Caco-2 (cell line): ENCODE data around the gene RHOT2. TPM values are rescaled to one million over a fixed set of nuclear protein-coding genes. Genes with fewer than 3 reads are reported as not detected.

Experiments used
- BruUV-seq: library from RNA; stranded (reverse); fragments of 400-500 nt; replicated peaks from 2 replicates; lab custom pipeline; 2021; lab: Mats Ljungman, UMichigan
- CTCF ChIA-PET: fragments of 300-600 bp; sonication (Branson Sonifier 250); formaldehyde crosslinking; loops from one replicate; lab custom pipeline; 2022; ENCODE audit warnings: antibody characterized with exemption; lab: Charles Lee
- POLR2A ChIA-PET: fragments of 300-600 bp; sonication (Branson Sonifier 250); formaldehyde crosslinking; loops from one replicate; lab custom pipeline; 2022; ENCODE audit warnings: antibody characterized with exemption; lab: Charles Lee
- DNase-seq, 2 experiments: peaks; one replicate each; pipeline versions ENCODE4 v3.0.0 to v3.0.0-alpha.2; 2020 to 2022
- H3K27me3 ChIP-seq: replicated peaks from 2 replicates; pipeline ENCODE4 v1.6.0; 2011; ENCODE audit warnings: low read length; ENCODE audit not compliant: control insufficient read depth, insufficient read depth
- H3K36me3 ChIP-seq: 2 replicates; pipeline ENCODE4 v1.5.1; 2011; ENCODE audit warnings: low read length; ENCODE audit not compliant: control insufficient read depth, insufficient read depth
- H3K4me1 ChIP-seq: fragments of 250-450 bp; sonication (Bioruptor Pico); 2 replicates; pipeline ENCODE4 v1.5.1; 2020; ENCODE audit warnings: mild to moderate bottlenecking
- H3K4me3 ChIP-seq: 2 replicates; pipeline ENCODE4 v1.5.1; 2011; ENCODE audit warnings: low read depth, mild to moderate bottlenecking, control low read depth, low read length
- H3K9me3 ChIP-seq: fragments of 250-450 bp; sonication (Bioruptor Pico); 2 replicates; pipeline ENCODE4 v1.5.1; 2020; ENCODE audit warnings: mild to moderate bottlenecking, moderate library complexity
- H3K27ac Mint-ChIP-seq: one replicate; pipeline ENCODE4 v1.8.0; 2022; ENCODE audit warnings: mixed read lengths; ENCODE audit not compliant: unreplicated experiment
- H3K27me3 Mint-ChIP-seq: one replicate; pipeline ENCODE4 v1.8.0; 2022; ENCODE audit warnings: mixed read lengths; ENCODE audit not compliant: insufficient read depth, unreplicated experiment
- H3K36me3 Mint-ChIP-seq: one replicate; pipeline ENCODE4 v1.8.0; 2022; ENCODE audit warnings: mild to moderate bottlenecking, mixed read lengths; ENCODE audit not compliant: insufficient read depth, unreplicated experiment
- H3K4me1 Mint-ChIP-seq: one replicate; pipeline ENCODE4 v1.8.0; 2022; ENCODE audit warnings: low read depth, mixed read lengths; ENCODE audit not compliant: unreplicated experiment
- H3K4me3 Mint-ChIP-seq: one replicate; pipeline ENCODE4 v1.8.0; 2022; ENCODE audit warnings: mild to moderate bottlenecking, moderate library complexity, mixed read lengths; ENCODE audit not compliant: unreplicated experiment
- H3K9me3 Mint-ChIP-seq: one replicate; pipeline ENCODE4 v1.8.0; 2022; ENCODE audit warnings: mixed read lengths; ENCODE audit not compliant: unreplicated experiment
- CTCF ChIP-seq, 2 experiments: fragments of 200-600 bp in 1 of 2; IDR thresholded peaks; 1 replicate in 1 of 2; 2 replicates in 1 of 2; pipeline versions ENCODE4 v1.5.1 to v1.8.0; 2011 to 2022; ENCODE audit warnings: antibody characterized with exemption in 1 of 2, control low read depth in 1 of 2, inconsistent platforms in 1 of 2, low read depth in 1 of 2, low read length in 1 of 2, mild to moderate bottlenecking in 1 of 2, moderate library complexity in 1 of 2; ENCODE audit not compliant: insufficient read depth in 1 of 2, severe bottlenecking in 1 of 2, unreplicated experiment in 1 of 2
- intact Hi-C: fragments of 100-400 bp; cut with micrococcal nuclease; formaldehyde crosslinking; loops from one replicate; pipeline ENCODE4 v1.10.0; 2022; ENCODE audit not compliant: unreplicated experiment
- total RNA-seq: library from RNA; stranded (reverse); gene quantifications from 2 replicates; pipeline ENCODE4 v1.2.3, GENCODE V29; 2022

Gene RHOT2
- total RNA-seq, 1 experiment from 2014 or later = 96.7 TPM

GRCh38 chr16:684071-684794 is 16.3 kb downstream of the RHOT2 start, which contains the start of gene JMJD8:
JMJD8 (minus strand) TSS chr16:684334; CDS start chr16:684319, 15 bp downstream.
- Histone ChIP-seq H3K27me3 (no peaks in the 10 kb centered on the region), H3K4me1 (peaks cover 33% of the 10 kb centered on the region), H3K4me3 (peak within 1 kb of the TSS; percentile 86), H3K9me3 (no peaks in the 10 kb centered on the region), H3K36me3 (0 out of 2 replicates have a peak, but pooled peaks cover 4% of the 10 kb centered on the region)
- Mint-ChIP-seq H3K27ac (peak within 1 kb of the TSS; percentile 84), H3K4me1 (no peaks in the 10 kb centered on the region), H3K27me3 (no peaks in the 10 kb centered on the region), H3K36me3 (peaks cover 60% of the 10 kb centered on the region), H3K4me3 (peak within 1 kb of the TSS; percentile 87), H3K9me3 (no peaks in the 10 kb centered on the region)
- BruUV-seq = no TSS peak
- POLR2A ChIA-PET = interaction anchor here (1.1 kb wide), 1 partner anchor 36 kb away, joined by 4 read pairs; no protein-coding TSS in a partner anchor
- CTCF ChIA-PET = no interaction called here
- intact Hi-C loops = no loop called here
- TF ChIP-seq CTCF (IDR thresholded peaks at IDR 0.05; ENCODE audit: insufficient read depth in 1 of 2, low read depth in 1 of 2, low read length in 1 of 2, severe bottlenecking in 1 of 2, unreplicated experiment in 1 of 2) = no peak
- DNase-seq = peak; percentile 96 to 97

GRCh38 chr16:684961-685696 is 17.2 kb downstream of the RHOT2 start:
- no peaks in the 10 kb centered on the region for H3K9me3 Mint-ChIP-seq
- intact Hi-C loops = no loop called here
- peak overlapping the region; percentile 84 for H3K27ac Mint-ChIP-seq
- Histone ChIP-seq H3K27me3 (no peaks in the 10 kb centered on the region), H3K4me1 (peaks cover 30% of the 10 kb centered on the region), H3K36me3 (0 out of 2 replicates have a peak, but pooled peaks cover 4% of the 10 kb centered on the region), H3K9me3 (no peaks in the 10 kb centered on the region), H3K4me3 (peak overlapping the region; percentile 86)
- no peaks in the 10 kb centered on the region for H3K27me3 Mint-ChIP-seq
- TF ChIP-seq CTCF (IDR thresholded peaks at IDR 0.05; ENCODE audit: insufficient read depth in 1 of 2, low read depth in 1 of 2, low read length in 1 of 2, severe bottlenecking in 1 of 2, unreplicated experiment in 1 of 2) = no peak
- H3K4me1 Mint-ChIP-seq = peaks cover 3% of the 10 kb centered on the region
- H3K36me3 Mint-ChIP-seq = peaks cover 60% of the 10 kb centered on the region
- ChIA-PET POLR2A (interaction anchor here (1.1 kb wide), 1 partner anchor 35 kb away, joined by 4 read pairs; no protein-coding TSS in a partner anchor), CTCF (no interaction called here)
- H3K4me3 Mint-ChIP-seq = peak overlapping the region; percentile 87
- no TSS peak for BruUV-seq
- DNase-seq = peak; percentile 72 to 80

- Mint-ChIP-seq H3K9me3 (no peaks in the 10 kb centered on the region), H3K27me3 (no peaks in the 10 kb centered on the region), H3K36me3 (peaks cover 58% of the 10 kb centered on the region), H3K4me1 (peaks cover 7% of the 10 kb centered on the region), H3K27ac (peak overlapping the region; percentile 84), H3K4me3 (peak overlapping the region; percentile 87)
- Histone ChIP-seq H3K9me3 (no peaks in the 10 kb centered on the region), H3K27me3 (no peaks in the 10 kb centered on the region), H3K4me1 (peaks cover 34% of the 10 kb centered on the region), H3K36me3 (0 out of 2 replicates have a peak, but pooled peaks cover 4% of the 10 kb centered on the region), H3K4me3 (peak overlapping the region; percentile 86)
- DNase-seq = peak; percentile 70 to 83
- POLR2A ChIA-PET = no interaction called here
- CTCF ChIA-PET = interaction anchor here (0.7 kb wide), 1 partner anchor 13 kb away, joined by 3 read pairs; no protein-coding TSS in a partner anchor
- BruUV-seq = no TSS peak
- intact Hi-C loops = no loop called here
- peak; percentile 61 to 80 for TF ChIP-seq CTCF (IDR thresholded peaks at IDR 0.05; ENCODE audit: insufficient read depth in 1 of 2, low read depth in 1 of 2, low read length in 1 of 2, severe bottlenecking in 1 of 2, unreplicated experiment in 1 of 2)
These were observed 18.0 kb downstream of the RHOT2 start for GRCh38 chr16:685967-686366.
